ENCODE results near the gene DCDC2B.
"Not testable (repeated sequence)": the region's sequence is repeated elsewhere in the genome, so short reads cannot be mapped to it uniquely, and the experiment has no call there.

The DCDC2B gene

GRCh38 chr1:32228771-32229170, 19.9 kb downstream of the DCDC2B start:
- DNase-seq, result no peak

DNA sequence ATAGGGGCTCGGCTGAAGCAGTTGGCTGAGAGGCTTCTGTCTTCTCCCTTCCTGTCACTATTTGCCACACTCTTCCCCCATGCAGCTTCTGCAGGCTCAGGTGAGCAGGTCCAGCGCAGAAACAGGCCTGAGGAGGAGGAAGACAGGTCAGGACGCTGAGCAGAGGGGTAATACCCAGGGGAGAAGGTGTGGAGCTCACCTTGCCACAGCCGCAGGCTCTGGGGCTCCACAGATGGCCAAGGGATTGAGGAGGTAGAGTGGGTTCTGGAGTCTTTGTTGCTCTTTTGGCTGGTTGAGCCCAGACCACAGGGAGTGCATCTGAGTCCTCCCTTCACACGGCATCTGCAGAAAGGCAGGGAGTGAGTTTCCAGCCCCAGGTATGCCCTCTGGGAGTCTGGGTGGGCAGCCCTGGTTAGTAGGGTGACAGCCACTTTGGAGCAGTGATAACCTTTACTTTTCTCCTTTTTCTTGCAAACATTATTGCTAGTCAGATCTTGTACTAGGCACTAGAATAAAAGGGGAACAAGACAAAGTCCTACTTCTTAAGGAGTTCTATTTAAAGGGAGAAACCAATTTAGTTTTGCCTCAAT, 23.0 kb downstream of the DCDC2B start:
- DNase-seq, result no peak

- DNase-seq, result no peak
Observed at GRCh38 chr1:32232558-32233304, 23.8 kb downstream of the DCDC2B start.

DNA sequence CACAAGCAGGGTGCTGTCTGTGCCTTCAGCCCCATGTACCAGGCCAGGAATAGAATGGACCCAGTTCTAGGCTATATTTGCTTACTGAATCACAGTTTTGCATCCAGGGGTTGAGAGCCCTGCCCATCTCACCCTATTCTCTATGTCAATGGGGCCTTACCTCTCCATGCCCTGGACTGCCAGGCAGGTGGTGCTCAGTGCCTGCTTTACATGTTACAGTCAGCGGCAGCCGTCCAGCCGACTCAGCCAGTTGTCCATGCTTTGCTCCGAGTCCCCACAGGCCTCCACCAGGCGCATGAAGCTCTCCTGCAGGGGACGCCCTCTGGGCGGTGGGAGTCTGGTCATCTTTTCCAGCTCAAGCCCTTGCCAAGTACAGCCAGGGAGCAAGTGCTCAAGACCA, 25.9 kb downstream of the DCDC2B start:
- no peak for DNase-seq

- no peak for DNase-seq
Observed at GRCh38 chr1:32239337-32239736, 30.4 kb downstream of the DCDC2B start.

DNA sequence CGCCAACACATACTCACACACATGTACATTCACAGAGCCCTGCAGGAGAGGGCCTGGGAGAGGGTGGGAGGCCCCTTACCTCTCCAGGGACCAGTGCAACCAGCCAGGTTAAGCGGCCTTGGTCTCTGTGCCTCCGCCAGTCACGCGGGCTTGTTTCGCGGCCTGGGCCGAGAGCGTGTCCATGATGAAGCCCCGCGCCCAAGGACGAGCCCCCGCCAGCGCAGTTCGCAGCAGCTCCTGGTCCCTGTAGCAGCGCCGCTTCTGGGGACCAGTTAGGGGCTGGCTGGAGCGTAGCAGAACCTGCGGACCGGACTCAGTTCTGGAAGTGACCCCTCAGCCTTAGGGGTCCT, 30.9 kb downstream of the DCDC2B start:
- no peak for DNase-seq

- DNase-seq, result peak; percentile 61
Observed at GRCh38 chr1:32240140-32240951, 31.5 kb downstream of the DCDC2B start.

- DNase-seq, result peak; percentile 44
Observed at GRCh38 chr1:32241001-32241763, 32.3 kb downstream of the DCDC2B start.

- no peak for DNase-seq
Observed at GRCh38 chr1:32242341-32242851, 33.5 kb downstream of the DCDC2B start.

GRCh38 chr1:32246888-32247273, 38.0 kb downstream of the DCDC2B start, which contains the start of gene FAM167B:
Gene FAM167B, plus strand, starts transcription at chr1:32247222. Its CDS starts 200 bp downstream, at chr1:32247422.
- DNase-seq, result peak; percentile 88

- DNase-seq, result no peak
Observed at GRCh38 chr1:32247452-32247851, 38.6 kb downstream of the DCDC2B start.

GRCh38 chr1:32247983-32248889, 39.3 kb downstream of the DCDC2B start:
- peak; percentile 60 for DNase-seq

GRCh38 chr1:32249831-32250525, 41.1 kb downstream of the DCDC2B start:
- DNase-seq, result no peak

GRCh38 chr1:32250893-32251716, 42.2 kb downstream of the DCDC2B start, which contains the start of gene LCK:
Gene LCK, plus strand, starts transcription at chr1:32251265. Its CDS starts 23,065 bp downstream, at chr1:32274330.
- no peak for DNase-seq

GRCh38 chr1:32255072-32256071, 46.5 kb downstream of the DCDC2B start:
- no peak for DNase-seq

- DNase-seq, result no peak
Observed at GRCh38 chr1:32256473-32257226, 47.8 kb downstream of the DCDC2B start.

GRCh38 chr1:32257227-32257508, 48.3 kb downstream of the DCDC2B start:
- no peak for DNase-seq

DNA sequence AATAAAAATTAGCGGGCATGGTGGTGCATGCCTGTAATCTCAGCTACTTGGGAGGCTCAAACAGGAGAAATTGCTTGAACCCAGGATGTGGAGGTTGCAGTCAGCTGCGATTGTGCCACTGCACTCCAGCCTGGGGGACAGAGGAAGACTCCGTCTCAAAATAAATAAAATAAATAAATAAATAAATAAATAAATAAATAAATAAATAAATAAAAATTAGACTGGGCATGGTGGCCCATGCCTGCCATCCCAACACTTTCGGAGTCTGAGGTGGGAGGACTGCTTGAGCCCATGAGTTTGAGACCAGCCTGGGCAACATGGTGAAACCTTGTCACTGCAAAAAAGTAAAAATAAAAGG, 54.3 kb downstream of the DCDC2B start:
- not testable (repeated sequence) for DNase-seq
